Measurements from ENCODE around the gene PTTG1IP.
A peak's percentile ranks its signal among the peaks of the same experiment; 100 is the strongest.

PTTG1IP gene

DNA sequence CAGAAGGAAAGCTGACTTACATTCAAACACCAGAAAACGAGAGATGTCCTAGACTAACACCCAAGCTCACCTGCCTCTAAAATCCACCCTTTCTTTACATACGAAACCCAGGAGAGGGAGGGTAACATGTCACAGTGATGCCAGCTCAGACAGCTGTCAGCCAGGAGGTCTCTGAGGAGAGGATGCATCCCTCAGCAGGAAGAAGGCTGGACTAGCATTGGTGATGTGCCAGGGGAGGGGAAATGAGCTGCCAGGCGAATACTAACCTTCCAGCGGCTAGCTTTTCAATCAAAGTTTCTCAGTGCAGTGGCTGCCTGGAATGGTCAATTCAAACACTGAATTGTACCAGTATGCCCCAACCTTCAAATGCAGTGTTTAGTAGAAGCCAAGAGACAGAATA is 68.3 kb downstream of the PTTG1IP start:
- POLR2A ChIA-PET: no interaction called here
- CTCF ChIA-PET: interaction anchor here (2.4 to 7.2 kb wide), 2 partner anchors 9 to 12 kb away, joined by 14 to 38 read pairs; no protein-coding TSS in a partner anchor
- no peak for DNase-seq (ENCODE audit: extremely low spot score)
- TF ChIP-seq, protein P1, sequence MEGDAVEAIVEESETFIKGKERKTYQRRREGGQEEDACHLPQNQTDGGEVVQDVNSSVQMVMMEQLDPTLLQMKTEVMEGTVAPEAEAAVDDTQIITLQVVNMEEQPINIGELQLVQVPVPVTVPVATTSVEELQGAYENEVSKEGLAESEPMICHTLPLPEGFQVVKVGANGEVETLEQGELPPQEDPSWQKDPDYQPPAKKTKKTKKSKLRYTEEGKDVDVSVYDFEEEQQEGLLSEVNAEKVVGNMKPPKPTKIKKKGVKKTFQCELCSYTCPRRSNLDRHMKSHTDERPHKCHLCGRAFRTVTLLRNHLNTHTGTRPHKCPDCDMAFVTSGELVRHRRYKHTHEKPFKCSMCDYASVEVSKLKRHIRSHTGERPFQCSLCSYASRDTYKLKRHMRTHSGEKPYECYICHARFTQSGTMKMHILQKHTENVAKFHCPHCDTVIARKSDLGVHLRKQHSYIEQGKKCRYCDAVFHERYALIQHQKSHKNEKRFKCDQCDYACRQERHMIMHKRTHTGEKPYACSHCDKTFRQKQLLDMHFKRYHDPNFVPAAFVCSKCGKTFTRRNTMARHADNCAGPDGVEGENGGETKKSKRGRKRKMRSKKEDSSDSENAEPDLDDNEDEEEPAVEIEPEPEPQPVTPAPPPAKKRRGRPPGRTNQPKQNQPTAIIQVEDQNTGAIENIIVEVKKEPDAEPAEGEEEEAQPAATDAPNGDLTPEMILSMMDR (IDR thresholded peaks at IDR 0.05; ENCODE audit: control extremely low read depth, extremely low read depth, low read depth, missing control alignments): no peak

DNA sequence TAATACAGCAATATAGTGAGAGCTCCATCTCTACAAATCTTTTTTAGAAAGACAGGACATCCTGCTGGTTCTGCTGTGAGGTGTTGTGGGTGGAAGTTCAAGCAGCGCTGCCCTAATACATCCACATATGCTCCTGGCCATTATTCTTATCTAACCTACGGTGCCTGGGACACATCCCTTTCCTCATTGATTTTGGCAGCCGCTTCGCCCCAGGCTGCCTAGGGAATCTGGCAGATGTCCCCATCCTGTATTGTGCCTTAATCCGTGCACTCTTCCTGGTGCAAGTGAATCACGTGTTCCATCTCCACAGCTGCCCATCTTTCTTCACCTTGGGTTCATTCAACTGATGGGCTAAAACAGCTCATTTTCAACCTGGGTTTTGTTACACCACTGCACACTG is 68.7 kb downstream of the PTTG1IP start:
- TF ChIP-seq, protein P1 (IDR thresholded peaks at IDR 0.05; ENCODE audit: control extremely low read depth, extremely low read depth, low read depth, missing control alignments): no peak
- ChIA-PET POLR2A (no interaction called here), CTCF (interaction anchor here (2.4 to 7.2 kb wide), 2 partner anchors 9 to 11 kb away, joined by 14 to 38 read pairs; no protein-coding TSS in a partner anchor)
- no peak for DNase-seq (ENCODE audit: extremely low spot score)

DNA sequence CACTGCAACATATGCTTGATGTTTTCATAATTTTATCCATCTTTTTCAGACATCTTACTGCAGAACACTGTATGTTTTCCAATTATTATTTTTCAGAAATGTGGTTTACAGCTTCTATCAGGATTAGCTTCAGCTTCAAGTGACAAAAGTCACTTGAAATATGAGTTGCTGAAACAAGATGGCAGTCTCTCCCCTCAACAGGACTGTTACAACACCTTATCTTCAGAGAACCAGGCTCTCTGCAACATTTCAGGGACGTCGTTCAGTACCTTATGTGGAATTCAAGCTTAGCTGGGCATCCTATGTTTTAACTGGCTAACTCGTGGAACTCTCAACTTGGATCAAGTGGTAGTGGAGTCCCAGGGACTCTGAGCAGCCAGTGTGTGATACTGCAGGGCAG is 69.8 kb downstream of the PTTG1IP start:
- ChIA-PET POLR2A (no interaction called here), CTCF (interaction anchor here (1.3 to 7.2 kb wide), 5 partner anchors 10 to 146 kb away, joined by 3 to 38 read pairs (median 4); partner anchors contain the start of gene SUMO3)
- TF ChIP-seq, protein P1 (IDR thresholded peaks at IDR 0.05; ENCODE audit: control extremely low read depth, extremely low read depth, low read depth, missing control alignments): no peak
- no peak for DNase-seq (ENCODE audit: extremely low spot score)

DNA sequence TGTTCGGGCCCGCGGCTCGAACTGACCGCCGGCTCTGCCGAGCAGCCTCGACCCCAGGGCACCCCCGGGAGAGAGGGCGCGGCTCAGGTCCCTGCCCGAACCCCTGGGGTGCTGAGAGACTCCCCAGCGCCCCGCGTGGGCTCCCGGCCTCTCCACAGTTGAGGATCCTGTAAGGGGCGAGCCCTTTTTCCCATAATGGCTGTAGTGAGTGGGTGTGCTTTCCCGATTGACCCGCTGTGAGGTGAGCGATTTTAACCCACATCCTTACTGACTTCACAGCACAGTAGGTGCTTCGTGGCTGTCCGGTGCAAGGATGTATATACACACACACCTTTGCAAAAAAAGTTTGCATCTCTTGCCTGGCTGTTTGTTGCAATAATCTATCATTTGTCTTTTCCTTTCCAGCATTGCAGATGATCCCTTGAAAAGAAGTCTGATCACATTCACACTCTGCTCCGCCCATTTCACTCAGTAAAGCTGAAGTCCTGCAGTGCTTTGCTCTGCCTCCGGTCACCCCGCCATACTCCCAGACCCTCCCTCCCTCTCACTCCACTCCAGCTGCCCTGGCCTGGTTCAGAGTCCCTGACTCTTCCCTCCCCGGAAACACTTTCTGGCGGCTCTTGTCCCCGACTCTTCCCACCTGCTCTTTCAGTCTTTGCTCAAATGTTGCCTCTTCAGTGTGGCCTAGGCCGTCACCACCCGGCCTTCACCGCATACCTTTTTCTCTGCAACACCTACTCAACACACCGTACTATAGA is 70.9 kb downstream of the PTTG1IP start:
- TF ChIP-seq, protein P1 (IDR thresholded peaks at IDR 0.05; ENCODE audit: control extremely low read depth, extremely low read depth, low read depth, missing control alignments): no peak
- peak; percentile 34 for DNase-seq (ENCODE audit: extremely low spot score)
- CTCF ChIA-PET: interaction anchor here (1.3 to 7.2 kb wide), 7 partner anchors 9 to 147 kb away, joined by 3 to 38 read pairs (median 4); partner anchors contain the start of gene SUMO3
- POLR2A ChIA-PET: interaction anchor here (1.0 kb wide), 1 partner anchor 9 kb away, joined by 9 read pairs; no protein-coding TSS in a partner anchor

DNA sequence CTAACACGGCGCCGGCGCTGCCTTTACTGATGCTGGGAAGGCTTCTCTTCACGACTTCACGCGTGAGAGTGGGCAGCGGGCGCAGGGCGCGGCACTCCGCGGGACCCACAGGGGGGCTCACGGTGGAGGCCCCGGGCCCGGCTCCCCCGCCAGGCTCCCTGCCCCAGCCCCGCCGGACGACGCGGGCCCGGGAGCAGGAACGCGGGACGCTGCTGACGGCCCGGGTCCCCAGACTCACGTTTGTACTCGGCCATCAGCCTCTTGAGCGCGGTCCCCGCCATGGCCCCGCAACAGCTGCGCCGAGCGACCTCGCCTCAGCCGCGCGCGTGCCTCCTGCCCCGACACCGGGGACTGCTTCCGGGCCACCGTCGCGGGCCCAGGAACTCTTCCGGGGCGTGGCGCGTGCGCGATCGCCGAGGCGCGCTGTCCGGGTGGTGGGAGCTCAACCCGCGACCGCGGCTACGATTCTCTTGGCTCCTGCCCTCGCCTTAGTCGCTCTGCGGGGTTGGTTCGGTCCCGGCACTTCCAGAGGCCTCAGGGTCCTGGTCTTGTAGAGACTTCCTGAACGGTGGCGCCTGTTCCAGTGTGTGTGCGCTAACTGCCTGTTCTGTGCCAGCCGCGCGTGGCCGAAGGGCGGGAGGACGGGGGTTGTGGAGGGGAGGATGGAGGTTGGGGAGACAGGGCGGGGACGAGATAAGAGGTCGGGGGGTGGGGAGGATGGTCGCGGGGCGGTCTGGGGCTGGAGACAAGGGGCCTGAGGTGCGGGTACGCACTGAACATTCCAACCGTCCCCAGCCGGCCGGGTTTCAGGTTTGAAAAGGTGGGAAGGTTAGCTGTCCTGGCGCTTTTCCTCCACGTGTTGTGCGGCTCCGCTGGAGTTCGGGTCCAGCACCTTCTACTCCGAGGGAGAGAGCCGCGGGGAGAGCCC is 71.8 kb downstream of the PTTG1IP start, which contains the start of gene UBE2G2:
Gene UBE2G2, minus strand, starts transcription at position 353 of the 928 bp plus-strand sequence. Its CDS starts 72 bp downstream, at position 281.
- peak; percentile 97 for DNase-seq (ENCODE audit: extremely low spot score)
- ChIA-PET CTCF (interaction anchor here (0.6 to 4.2 kb wide), 22 partner anchors 8 to 1172 kb away, joined by 3 to 26 read pairs (median 4); partner anchors contain the start of gene SUMO3), POLR2A (interaction anchor here (0.6 to 1.0 kb wide), 2 partner anchors 8 to 1833 kb away, joined by 3 to 9 read pairs; no protein-coding TSS in a partner anchor)
- TF ChIP-seq, protein P1 (IDR thresholded peaks at IDR 0.05; ENCODE audit: control extremely low read depth, extremely low read depth, low read depth, missing control alignments): no peak
